Gastroesophageal sphincter (tissue), 3 donors: ENCODE measurements around the gene RPL34.

Experiments
- CTCF ChIP-seq, 4 experiments: fragments of 200-600 bp in 2 of 4; fragments of 450-650 bp in 2 of 4; sonication (generic) in 1 of 4; IDR thresholded peaks; one replicate each; pipeline ENCODE4 v1.5.1; 2017 to 2019; ENCODE audit warnings: antibody characterized with exemption in 4 of 4, mild to moderate bottlenecking in 2 of 4, moderate library complexity in 2 of 4
- EP300 ChIP-seq: sonication (generic); formaldehyde crosslinking; IDR thresholded peaks from one replicate; pipeline ENCODE4 v1.6.1; 2017; ENCODE audit warnings: antibody characterized with exemption, mild to moderate bottlenecking
- POLR2A ChIP-seq, 2 donors: fragments of 450-650 bp; IDR thresholded peaks; one replicate each; pipeline ENCODE4 v1.6.1; 2017; ENCODE audit warnings: antibody characterized with exemption in 2 of 2, mild to moderate bottlenecking in 2 of 2, moderate library complexity in 1 of 2
- POLR2AphosphoS5 ChIP-seq: sonication (generic); formaldehyde crosslinking; IDR thresholded peaks from one replicate; pipeline ENCODE4 v1.6.1; 2017; ENCODE audit warnings: antibody characterized with exemption

DNA sequence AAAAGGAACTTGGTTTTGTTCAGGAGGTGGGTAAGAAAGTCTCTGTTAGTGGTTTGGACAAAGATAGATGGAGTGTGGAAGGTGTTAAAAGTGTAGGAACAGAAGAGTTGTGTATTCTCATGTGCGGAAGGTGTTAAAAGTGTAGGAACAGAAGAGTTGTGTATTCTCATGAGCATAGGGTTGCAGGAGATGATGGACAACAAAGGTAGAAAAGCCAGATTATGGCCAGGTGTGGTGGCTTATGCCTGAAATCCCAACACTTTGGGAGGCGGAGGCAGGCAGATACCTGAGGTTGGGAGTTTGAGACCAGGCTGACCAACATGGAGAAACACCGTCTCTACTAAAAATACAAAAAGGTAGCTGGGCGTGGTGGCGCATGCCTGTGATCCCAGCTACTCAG lies 2.5 kb downstream of the RPL34 start:
- no peak for TF ChIP-seq CTCF (IDR thresholded peaks at IDR 0.05)
- no peak for TF ChIP-seq POLR2A (IDR thresholded peaks at IDR 0.05)
- no peak for TF ChIP-seq POLR2AphosphoS5
- no peak for TF ChIP-seq EP300
